ENCODE results near the gene HOXA7. TPM values are rescaled to one million over a fixed set of nuclear protein-coding genes. Genes with fewer than 3 reads are reported as not detected.

The HOXA7 gene
- total and polyA plus RNA-seq, 7 donors, result 2.9 to 10.2 (median 6.2) TPM

- Histone ChIP-seq H3K36me3 (ENCODE audit: insufficient read depth in 1 of 2, low read depth in 1 of 2) (peaks cover 0 to 2% of the 10 kb centered on the region in 2 donors), H3K4me1 (peaks cover 30% of the 10 kb centered on the region), H3K9me3 (no peaks in the 10 kb centered on the region), H3K27ac (peak overlapping the region; percentile 92), H3K4me3 (peak overlapping the region; percentile 82), H3K27me3 (ENCODE audit: insufficient read depth in 3 of 3, low read length in 2 of 3) (no peaks in the 10 kb centered on the region)
- ATAC-seq, result peak; percentile 49 to 66 (median 53)
- WGBS, 3 donors, result 16 to 22% (median 21%) methylated on average over 15 to 26 of the region's 26 CpGs
- intact Hi-C loops (cut with DNase I), result no loop called here
- peak; percentile 67 to 69 for DNase-seq
- no peak for TF ChIP-seq CTCF (IDR thresholded peaks at IDR 0.05)
These were observed 42.3 kb downstream of the HOXA7 start for GRCh38 chr7:27113991-27114769.

- H3K27ac ChIP-seq, result peak overlapping the region; percentile 92
- H3K4me1 ChIP-seq, result peaks cover 30% of the 10 kb centered on the region
- no peaks in the 10 kb centered on the region for H3K9me3 ChIP-seq
- ATAC-seq (peak; percentile 48 to 88 (median 84)), DNase-seq (peak; percentile 71 to 83)
- H3K27me3 ChIP-seq (ENCODE audit: insufficient read depth in 3 of 3, low read length in 2 of 3), result no peaks in the 10 kb centered on the region
- peak overlapping the region; percentile 82 for H3K4me3 ChIP-seq
- H3K36me3 ChIP-seq (ENCODE audit: insufficient read depth in 1 of 2, low read depth in 1 of 2), result peaks cover 0 to 2% of the 10 kb centered on the region in 2 donors
- no peak for TF ChIP-seq CTCF (IDR thresholded peaks at IDR 0.05)
- intact Hi-C loops (cut with DNase I), result no loop called here
- 17 to 32% (median 17%) methylated on average over 32 to 57 of the region's 57 CpGs for WGBS, 3 donors
These were observed 43.2 kb downstream of the HOXA7 start for GRCh38 chr7:27112955-27113949.

GRCh38 chr7:27112361-27112760 is 44.1 kb downstream of the HOXA7 start:
- Histone ChIP-seq H3K9me3 (no peaks in the 10 kb centered on the region), H3K27ac (peak overlapping the region; percentile 92), H3K4me3 (peak overlapping the region; percentile 82), H3K36me3 (ENCODE audit: insufficient read depth in 1 of 2, low read depth in 1 of 2) (peaks cover 0 to 2% of the 10 kb centered on the region in 2 donors), H3K4me1 (peaks cover 30% of the 10 kb centered on the region), H3K27me3 (ENCODE audit: insufficient read depth in 3 of 3, low read length in 2 of 3) (no peaks in the 10 kb centered on the region)
- ATAC-seq, result no peak
- no peak for DNase-seq
- intact Hi-C loops (cut with DNase I), result no loop called here
- WGBS, 3 donors, result 43 to 55% (median 44%) methylated on average over 4 of the region's 4 CpGs
- no peak for TF ChIP-seq CTCF (IDR thresholded peaks at IDR 0.05)

GRCh38 chr7:27111751-27112277 is 44.7 kb downstream of the HOXA7 start:
- H3K27me3 ChIP-seq (ENCODE audit: insufficient read depth in 3 of 3, low read length in 2 of 3), result no peaks in the 10 kb centered on the region
- no peak for TF ChIP-seq CTCF (IDR thresholded peaks at IDR 0.05)
- H3K36me3 ChIP-seq (ENCODE audit: insufficient read depth in 1 of 2, low read depth in 1 of 2), result peaks cover 0 to 2% of the 10 kb centered on the region in 2 donors
- WGBS, 3 donors, result 22 to 28% (median 26%) methylated on average over 4 of the region's 4 CpGs
- DNase-seq, result no peak
- no peak overlapping the region for H3K4me3 ChIP-seq
- intact Hi-C loops (cut with DNase I), result no loop called here
- ATAC-seq, result no peak
- no peaks in the 10 kb centered on the region for H3K9me3 ChIP-seq
- H3K4me1 ChIP-seq, result peaks cover 34% of the 10 kb centered on the region
- H3K27ac ChIP-seq, result peak overlapping the region; percentile 92
